ENCODE results near the gene HDAC4.

The HDAC4 gene

GRCh38 chr2:239061824-239062570, 338.8 kb downstream of the HDAC4 start:
- DNase-seq (ENCODE audit: low read depth) = no peak

GRCh38 chr2:239061121-239061666, 339.6 kb downstream of the HDAC4 start:
- no peak for DNase-seq (ENCODE audit: low read depth)

GRCh38 chr2:239060676-239061075, 340.1 kb downstream of the HDAC4 start:
- DNase-seq (ENCODE audit: low read depth) = no peak

- no peak for DNase-seq (ENCODE audit: low read depth)
Measured at GRCh38 chr2:239059854-239060253, 341.0 kb downstream of the HDAC4 start.

- no peak for DNase-seq (ENCODE audit: low read depth)
Measured at GRCh38 chr2:239058766-239059165, 342.1 kb downstream of the HDAC4 start.

- peak; percentile 6 for DNase-seq (ENCODE audit: low read depth)
Measured at GRCh38 chr2:239057533-239057932, 343.3 kb downstream of the HDAC4 start.

GRCh38 chr2:239056611-239057010, 344.2 kb downstream of the HDAC4 start:
- no peak for DNase-seq (ENCODE audit: low read depth)

GRCh38 chr2:239055756-239056493, 344.9 kb downstream of the HDAC4 start:
- peak; percentile 14 for DNase-seq (ENCODE audit: low read depth)

- no peak for DNase-seq (ENCODE audit: low read depth)
Measured at GRCh38 chr2:239054921-239055320, 345.9 kb downstream of the HDAC4 start.

GRCh38 chr2:239053801-239054503, 346.9 kb downstream of the HDAC4 start:
- DNase-seq (ENCODE audit: low read depth) = no peak

- DNase-seq (ENCODE audit: low read depth) = no peak
Measured at GRCh38 chr2:239052798-239053665, 347.8 kb downstream of the HDAC4 start.

GRCh38 chr2:239051891-239052445, 348.9 kb downstream of the HDAC4 start:
- DNase-seq (ENCODE audit: low read depth) = no peak

GRCh38 chr2:239050252-239050649, 350.6 kb downstream of the HDAC4 start:
- DNase-seq (ENCODE audit: low read depth) = no peak

GRCh38 chr2:239049421-239050251, 351.2 kb downstream of the HDAC4 start:
- peak; percentile 19 for DNase-seq (ENCODE audit: low read depth)

GRCh38 chr2:239048736-239049135, 352.1 kb downstream of the HDAC4 start:
- DNase-seq (ENCODE audit: low read depth) = no peak

GRCh38 chr2:239047861-239048260, 353.0 kb downstream of the HDAC4 start:
- DNase-seq (ENCODE audit: low read depth) = no peak

- DNase-seq (ENCODE audit: low read depth) = no peak
Measured at GRCh38 chr2:239047420-239047819, 353.4 kb downstream of the HDAC4 start.

- DNase-seq (ENCODE audit: low read depth) = no peak
Measured at GRCh38 chr2:239046822-239047221, 354.0 kb downstream of the HDAC4 start.

- DNase-seq (ENCODE audit: low read depth) = no peak
Measured at GRCh38 chr2:239044336-239044735, 356.5 kb downstream of the HDAC4 start.

- DNase-seq (ENCODE audit: low read depth) = no peak
Measured at GRCh38 chr2:239043326-239043725, 357.5 kb downstream of the HDAC4 start.

All from amniotic epithelial cell (primary cell).